HFFc6 (cell line): ENCODE data around the gene CTSG. TPM values are rescaled to one million over a fixed set of nuclear protein-coding genes. Genes with fewer than 3 reads are reported as not detected.
A peak's percentile ranks its signal among the peaks of the same experiment; 100 is the strongest.
"Not testable (repeated sequence)": the region's sequence is repeated elsewhere in the genome, so short reads cannot be mapped to it uniquely, and the experiment has no call there.

Source experiments
- DNase-seq: peaks from one replicate; pipeline ENCODE4 v3.0.0-alpha.2; 2018
- H3K27ac Mint-ChIP-seq: 2 replicates; pipeline ENCODE4 v1.8.0; 2020; ENCODE audit warnings: mild to moderate bottlenecking, mixed read lengths
- H3K27me3 Mint-ChIP-seq: 2 replicates; pipeline ENCODE4 v1.8.0; 2021; ENCODE audit warnings: mild to moderate bottlenecking, moderate library complexity, mixed read lengths; ENCODE audit not compliant: insufficient read depth
- H3K36me3 Mint-ChIP-seq: 2 replicates; pipeline ENCODE4 v1.8.0; 2021; ENCODE audit warnings: low read depth, mixed read lengths
- H3K4me1 Mint-ChIP-seq: 2 replicates; pipeline ENCODE4 v1.8.0; 2020; ENCODE audit warnings: low read depth, mixed read lengths
- H3K4me3 Mint-ChIP-seq: 2 replicates; pipeline ENCODE4 v1.8.0; 2020; ENCODE audit warnings: mild to moderate bottlenecking, moderate library complexity, mixed read lengths
- H3K9me3 Mint-ChIP-seq: 2 replicates; pipeline ENCODE4 v1.8.0; 2020; ENCODE audit warnings: mild to moderate bottlenecking, mixed read lengths
- total RNA-seq, 6 experiments: library from RNA; stranded (reverse); fragmentation: NEBNext Ultra II Directional; extraction: Animal tissue kit (Norgen Biotek cat#: 25700); gene quantifications; 2 replicates in 1 of 6; 3 replicates in 5 of 6; pipeline ENCODE4 v1.2.3, GENCODE V29; 2021
- TF ChIP-seq, protein P1 (sequence below): fragments of 200-600 bp; sonication (generic); IDR thresholded peaks from 2 replicates; pipeline ENCODE4 v1.5.0; 2021; ENCODE audit warnings: antibody characterized with exemption, mild to moderate bottlenecking

Gene CTSG
- total RNA-seq, 6 experiments from 2014 or later: not detected

DNA sequence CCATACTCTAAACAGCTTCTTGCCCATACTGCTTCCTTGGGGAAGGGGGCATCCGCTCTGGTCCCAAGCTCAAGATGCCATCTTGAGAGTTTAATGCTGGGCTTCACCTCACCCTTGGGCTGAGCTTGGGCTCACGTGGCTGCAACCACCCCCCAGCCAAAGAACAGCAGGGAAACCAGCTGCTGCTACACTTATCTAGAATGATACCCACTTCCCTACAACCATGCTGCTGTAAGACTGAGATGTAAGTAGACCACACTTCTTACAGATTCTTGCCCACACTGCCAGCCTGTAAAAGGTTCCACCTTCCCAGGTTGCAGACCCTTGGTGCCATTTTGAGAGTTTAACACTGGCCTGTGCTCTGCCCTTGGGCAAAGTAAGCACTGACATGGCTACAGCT is 9.7 kb downstream of the CTSG start:
- no peaks in the 10 kb centered on the region for H3K36me3 Mint-ChIP-seq
- DNase-seq: no peak
- no peaks in the 10 kb centered on the region; the same call in 1 of the 2 replicates for H3K27me3 Mint-ChIP-seq
- H3K27ac Mint-ChIP-seq: no peak overlapping the region
- no peaks in the 10 kb centered on the region for H3K4me1 Mint-ChIP-seq
- TF ChIP-seq, protein P1, sequence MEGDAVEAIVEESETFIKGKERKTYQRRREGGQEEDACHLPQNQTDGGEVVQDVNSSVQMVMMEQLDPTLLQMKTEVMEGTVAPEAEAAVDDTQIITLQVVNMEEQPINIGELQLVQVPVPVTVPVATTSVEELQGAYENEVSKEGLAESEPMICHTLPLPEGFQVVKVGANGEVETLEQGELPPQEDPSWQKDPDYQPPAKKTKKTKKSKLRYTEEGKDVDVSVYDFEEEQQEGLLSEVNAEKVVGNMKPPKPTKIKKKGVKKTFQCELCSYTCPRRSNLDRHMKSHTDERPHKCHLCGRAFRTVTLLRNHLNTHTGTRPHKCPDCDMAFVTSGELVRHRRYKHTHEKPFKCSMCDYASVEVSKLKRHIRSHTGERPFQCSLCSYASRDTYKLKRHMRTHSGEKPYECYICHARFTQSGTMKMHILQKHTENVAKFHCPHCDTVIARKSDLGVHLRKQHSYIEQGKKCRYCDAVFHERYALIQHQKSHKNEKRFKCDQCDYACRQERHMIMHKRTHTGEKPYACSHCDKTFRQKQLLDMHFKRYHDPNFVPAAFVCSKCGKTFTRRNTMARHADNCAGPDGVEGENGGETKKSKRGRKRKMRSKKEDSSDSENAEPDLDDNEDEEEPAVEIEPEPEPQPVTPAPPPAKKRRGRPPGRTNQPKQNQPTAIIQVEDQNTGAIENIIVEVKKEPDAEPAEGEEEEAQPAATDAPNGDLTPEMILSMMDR: no peak
- H3K4me3 Mint-ChIP-seq: no peak overlapping the region
- peaks cover 46% of the 10 kb centered on the region for H3K9me3 Mint-ChIP-seq

DNA sequence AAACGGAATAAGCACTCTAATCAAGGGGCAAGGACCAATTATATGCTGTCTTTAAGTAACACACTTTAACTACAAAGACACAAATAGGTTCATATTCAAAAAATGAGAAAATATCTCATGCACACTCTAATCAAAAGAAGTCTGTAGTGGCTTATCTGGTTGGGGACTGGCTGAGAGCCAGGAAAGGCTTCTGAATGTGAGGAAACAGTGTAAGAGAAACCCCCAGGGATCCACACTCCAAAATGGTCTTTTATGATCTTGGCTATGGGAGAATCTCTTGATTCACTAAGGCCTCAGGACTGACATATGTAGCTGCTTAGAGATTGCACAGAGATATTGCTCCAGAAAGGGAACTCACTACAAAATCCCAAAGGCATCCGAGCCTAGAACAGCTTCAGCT is 10.3 kb downstream of the CTSG start:
- no peak for DNase-seq
- TF ChIP-seq, protein P1: no peak
- H3K9me3 Mint-ChIP-seq: peaks cover 49% of the 10 kb centered on the region
- H3K36me3 Mint-ChIP-seq: no peaks in the 10 kb centered on the region
- no peak overlapping the region for H3K27ac Mint-ChIP-seq
- H3K4me1 Mint-ChIP-seq: no peaks in the 10 kb centered on the region
- H3K4me3 Mint-ChIP-seq: no peak overlapping the region
- H3K27me3 Mint-ChIP-seq: no peaks in the 10 kb centered on the region; the same call in 1 of the 2 replicates

DNA sequence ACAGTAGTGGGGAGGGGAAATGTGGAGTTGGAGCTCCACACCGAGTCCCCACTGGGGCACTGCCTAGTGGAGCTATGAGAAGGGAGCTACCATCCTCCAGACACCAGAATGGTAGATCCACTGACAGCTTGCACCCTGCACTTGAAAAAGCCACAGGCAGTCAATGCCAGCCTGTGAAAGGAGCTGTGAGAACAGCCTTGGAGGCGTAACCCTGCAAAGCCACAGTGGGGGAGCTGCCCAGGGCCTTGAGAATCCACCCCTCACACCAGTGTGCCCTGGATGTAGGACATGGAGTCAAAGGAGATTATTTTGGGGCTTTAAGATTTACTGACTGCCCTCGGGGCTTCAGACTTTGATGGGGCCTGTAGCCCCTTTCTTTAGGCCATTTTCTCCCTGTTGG is 12.5 kb downstream of the CTSG start:
- H3K27me3 Mint-ChIP-seq: no peaks in the 10 kb centered on the region; the same call in 1 of the 2 replicates
- H3K4me1 Mint-ChIP-seq: no peaks in the 10 kb centered on the region
- no peak overlapping the region for H3K4me3 Mint-ChIP-seq
- TF ChIP-seq, protein P1: no peak
- H3K9me3 Mint-ChIP-seq: peaks cover 53% of the 10 kb centered on the region
- no peak overlapping the region for H3K27ac Mint-ChIP-seq
- no peak for DNase-seq
- H3K36me3 Mint-ChIP-seq: no peaks in the 10 kb centered on the region

DNA sequence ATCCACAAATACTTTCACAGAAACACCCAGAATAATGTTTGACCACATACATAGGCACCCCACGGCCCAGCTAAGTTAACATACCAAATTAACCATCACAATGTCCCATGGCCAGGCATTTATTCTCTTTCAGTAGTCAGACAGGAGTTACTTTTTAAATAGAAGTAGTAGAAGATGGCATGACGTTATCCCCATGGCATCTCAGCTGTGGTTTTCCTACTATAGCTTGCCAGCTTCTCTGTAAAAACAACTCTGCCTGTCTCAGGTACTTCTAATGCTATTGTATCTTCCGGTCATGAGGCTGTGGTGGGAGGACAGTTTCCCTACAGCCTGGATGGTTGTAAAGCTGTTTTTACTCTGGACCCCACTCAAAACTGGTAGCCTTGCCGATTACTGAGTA is 19.3 kb downstream of the CTSG start:
- no peaks in the 10 kb centered on the region for H3K4me1 Mint-ChIP-seq
- peaks cover 30% of the 10 kb centered on the region for H3K9me3 Mint-ChIP-seq
- peaks cover 6% of the 10 kb centered on the region; the same call in 1 of the 2 replicates for H3K36me3 Mint-ChIP-seq
- no peak overlapping the region for H3K27ac Mint-ChIP-seq
- H3K27me3 Mint-ChIP-seq: no peaks in the 10 kb centered on the region; the same call in none of the 2 replicates
- TF ChIP-seq, protein P1: no peak
- no peak overlapping the region for H3K4me3 Mint-ChIP-seq
- peak; percentile 2 for DNase-seq

DNA sequence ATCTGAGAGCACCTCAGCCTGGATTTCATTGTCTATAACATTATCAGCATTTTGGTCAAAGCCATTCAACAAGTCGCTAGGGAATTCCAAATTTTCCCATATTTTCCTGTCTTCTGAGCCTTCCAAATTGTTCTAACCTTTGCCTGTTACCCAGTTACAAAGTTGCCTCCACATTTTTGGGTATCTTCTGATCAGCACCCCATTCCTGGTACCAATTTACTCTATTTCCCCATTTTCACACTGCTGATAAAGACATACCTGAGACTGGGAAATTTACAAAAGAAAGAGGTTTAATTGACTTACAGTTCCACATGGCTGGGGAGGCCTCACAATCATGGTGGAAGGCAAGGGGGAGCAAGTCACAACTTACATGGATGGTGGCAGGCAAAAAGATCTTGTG is 27.0 kb downstream of the CTSG start:
- not testable (repeated sequence) for H3K27me3 Mint-ChIP-seq, H3K36me3 Mint-ChIP-seq, H3K4me3 Mint-ChIP-seq, DNase-seq, H3K27ac Mint-ChIP-seq, H3K4me1 Mint-ChIP-seq
- H3K9me3 Mint-ChIP-seq: peaks cover 35% of the 10 kb centered on the region

DNA sequence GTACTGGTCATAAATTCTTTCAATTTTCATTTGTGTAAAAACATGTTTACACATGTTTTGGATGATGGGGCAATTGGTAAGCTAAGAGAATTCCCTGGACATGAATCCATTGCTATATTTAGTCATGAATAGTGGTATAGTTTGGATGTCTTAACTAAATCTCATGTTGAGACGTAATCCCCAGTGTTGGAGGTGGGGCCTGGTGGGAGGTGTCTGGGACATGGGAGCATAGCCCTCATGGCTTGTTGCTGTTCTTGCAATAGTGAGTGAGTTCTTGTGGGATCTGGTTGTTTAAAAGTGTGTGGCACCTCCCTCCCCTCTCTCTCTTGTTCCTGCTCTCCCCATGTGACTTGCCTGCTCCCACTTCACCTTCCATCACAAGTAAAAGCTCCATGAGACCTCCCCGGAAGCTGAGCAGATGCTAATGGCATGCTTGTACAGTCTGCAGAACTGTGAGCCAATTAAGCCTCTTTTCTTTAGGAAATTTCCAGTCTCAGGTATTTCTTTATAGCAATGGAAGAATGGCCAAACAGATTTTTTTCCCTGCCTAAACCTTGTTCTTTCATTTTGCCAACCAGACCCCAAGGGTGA is 33.6 kb downstream of the CTSG start:
- TF ChIP-seq, protein P1: no peak
- Mint-ChIP-seq H3K4me3 (no peak overlapping the region), H3K4me1 (no peaks in the 10 kb centered on the region), H3K9me3 (peaks cover 28% of the 10 kb centered on the region), H3K27me3 (no peaks in the 10 kb centered on the region), H3K27ac (no peak overlapping the region), H3K36me3 (no peaks in the 10 kb centered on the region)
- DNase-seq: no peak
